NK-92 (cell line): ENCODE measurements around the gene PPP4R2.
"Not testable (repeated sequence)": the region's sequence is repeated elsewhere in the genome, so short reads cannot be mapped to it uniquely, and the experiment has no call there.

ENCODE experiments used
- DNase-seq: peaks from one replicate; lab custom pipeline; 2025; ENCODE audit not compliant: unreplicated experiment; lab: John Stamatoyannopoulos, UW

Gene PPP4R2

GRCh38 chr3:72976281-72976741, 20.3 kb upstream of the PPP4R2 start:
- DNase-seq: no peak

DNA sequence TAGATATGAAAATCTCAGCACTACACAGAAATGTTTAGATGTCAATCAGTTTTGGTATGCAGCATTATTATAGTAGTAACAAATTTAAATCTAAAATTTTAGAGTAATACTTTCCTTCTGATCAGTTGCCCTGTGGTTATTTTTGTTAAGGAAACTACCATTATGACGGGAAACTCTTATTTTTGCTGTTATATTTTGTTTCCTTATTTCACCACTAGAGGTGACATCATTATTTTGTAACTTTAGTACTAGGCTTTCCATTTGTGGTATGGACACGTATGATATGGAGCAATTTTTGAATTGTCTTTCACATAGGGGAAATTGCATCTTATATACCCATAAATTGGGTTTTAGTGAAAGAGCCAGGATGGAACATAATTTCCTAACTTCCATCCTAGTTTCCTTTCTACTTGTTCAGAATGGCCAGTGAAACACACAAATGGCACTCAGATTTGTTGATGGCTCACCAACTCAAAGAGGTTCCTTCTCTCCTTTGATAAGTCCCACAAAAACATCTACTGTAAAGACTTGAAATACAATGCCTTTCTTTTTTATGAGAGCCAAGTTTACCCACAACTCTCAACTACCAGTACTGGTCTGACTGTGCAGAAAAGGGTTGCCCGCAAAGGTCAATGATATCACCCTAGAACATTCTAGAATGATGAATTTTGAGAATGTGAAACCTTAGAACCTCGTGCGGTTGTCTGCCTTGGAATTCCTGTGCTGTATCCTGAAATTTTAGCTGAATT, 19.4 kb upstream of the PPP4R2 start:
- DNase-seq: no peak

DNA sequence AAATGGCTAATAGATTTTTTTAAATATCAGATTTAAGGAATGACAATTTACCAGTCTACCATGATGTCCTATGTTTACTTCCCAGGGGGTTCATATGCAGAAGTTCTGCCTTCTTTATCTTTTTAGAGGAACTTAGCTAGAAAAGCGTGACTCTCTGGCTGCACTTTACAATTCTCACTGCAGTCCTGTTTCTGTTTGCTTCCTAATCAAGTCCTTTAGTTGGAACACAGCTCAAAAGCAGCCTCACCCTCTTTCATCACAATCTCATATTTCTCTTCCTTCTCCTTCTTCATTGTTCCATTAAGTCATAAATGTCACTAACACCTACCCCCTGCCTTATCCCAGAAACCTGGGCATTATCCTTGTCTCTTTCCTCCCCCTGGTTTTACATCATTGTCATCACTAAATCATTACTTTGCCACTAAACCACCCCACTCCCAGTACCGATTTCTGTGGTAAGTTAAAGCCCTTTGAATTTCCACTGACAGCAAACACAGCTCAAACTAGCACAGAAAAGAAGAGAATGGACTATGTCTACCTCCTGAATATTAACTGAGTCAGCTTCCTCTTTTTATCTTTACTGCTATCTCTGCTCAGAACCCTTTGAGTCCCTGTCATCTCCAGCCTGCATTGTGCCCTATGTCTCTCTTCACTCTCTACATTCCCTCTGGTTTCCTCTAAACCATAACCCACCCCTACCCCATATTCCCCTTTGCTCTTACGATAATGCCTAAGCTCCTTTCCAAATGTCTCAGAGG, 13.8 kb upstream of the PPP4R2 start:
- no peak for DNase-seq

GRCh38 chr3:72985576-72985975, 11.0 kb upstream of the PPP4R2 start:
- no peak for DNase-seq

DNA sequence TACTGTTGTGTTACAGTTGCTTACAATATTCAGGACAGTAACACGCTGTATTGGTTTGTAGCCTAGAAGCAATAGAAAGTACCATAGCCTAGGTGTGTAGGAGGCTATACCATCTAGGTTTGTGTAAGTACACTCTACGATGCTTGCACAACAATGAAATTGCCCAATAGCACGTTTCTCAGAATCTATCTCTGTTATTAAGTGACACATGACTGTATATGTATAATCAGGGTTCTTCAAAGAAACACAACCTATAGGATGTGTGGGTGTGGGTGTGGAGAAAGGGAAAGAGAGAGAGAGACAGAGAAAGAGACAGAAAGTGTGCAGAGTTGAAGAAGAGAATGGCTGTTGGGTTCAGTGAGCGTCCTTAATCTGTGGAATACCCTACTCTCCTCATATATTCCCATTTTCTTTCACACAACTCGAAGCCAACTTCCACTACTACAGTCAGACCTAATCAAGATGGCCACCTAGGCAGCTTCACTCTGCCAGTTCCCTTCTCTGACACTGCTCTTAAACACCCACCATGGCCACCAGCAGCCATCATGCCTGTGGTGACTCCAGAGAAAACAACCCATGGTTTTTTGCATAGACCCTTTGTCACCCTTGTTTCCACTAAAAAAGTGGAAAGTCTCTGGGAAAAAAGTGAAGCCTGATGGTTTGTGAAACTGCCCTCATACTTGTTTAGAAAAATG, 5.8 kb upstream of the PPP4R2 start:
- no peak for DNase-seq

GRCh38 chr3:72991522-72991921, 5.1 kb upstream of the PPP4R2 start:
- DNase-seq: no peak

DNA sequence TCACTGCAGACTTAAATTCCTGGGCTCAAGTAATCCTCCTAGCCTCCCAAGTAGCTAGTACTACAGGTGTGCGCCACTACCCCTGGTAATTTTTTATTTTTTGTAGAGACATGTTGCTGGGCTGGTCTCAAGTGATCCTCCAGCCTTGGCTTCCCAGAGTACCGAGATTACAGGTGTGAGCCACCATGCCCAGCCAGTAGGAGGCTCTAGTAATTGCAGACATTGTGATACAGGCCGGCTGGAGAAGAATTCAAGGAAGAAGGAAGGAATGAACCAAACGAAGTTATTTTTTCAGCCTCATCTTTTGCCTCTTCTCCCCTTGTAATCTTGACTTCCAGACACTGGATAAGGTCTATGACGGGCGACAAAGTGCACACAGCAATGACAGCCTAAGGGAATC, 3.2 kb upstream of the PPP4R2 start:
- no peak for DNase-seq

GRCh38 chr3:72995337-72995736, 1.3 kb upstream of the PPP4R2 start:
- no peak for DNase-seq

DNA sequence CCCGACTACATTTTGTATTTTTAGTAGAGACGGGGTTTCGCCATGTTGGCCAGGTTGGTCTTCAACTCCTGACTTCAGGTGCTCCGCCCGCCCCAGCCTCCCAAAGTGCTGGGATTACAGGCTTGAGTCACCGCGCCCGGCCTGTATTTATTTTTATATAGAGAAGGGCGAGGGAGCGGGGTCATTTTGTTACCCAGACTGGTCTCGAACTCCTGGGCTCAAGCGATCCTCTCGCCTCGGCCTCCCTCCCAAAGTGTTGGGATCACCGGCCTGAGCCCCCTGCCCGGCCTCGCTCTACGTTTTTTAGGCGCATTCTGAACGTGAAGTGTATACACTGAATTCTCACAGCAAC, 514 bp upstream of the PPP4R2 start:
- no peak for DNase-seq

GRCh38 chr3:72997421-72997961, 880 bp downstream of the PPP4R2 start:
- DNase-seq: no peak

DNA sequence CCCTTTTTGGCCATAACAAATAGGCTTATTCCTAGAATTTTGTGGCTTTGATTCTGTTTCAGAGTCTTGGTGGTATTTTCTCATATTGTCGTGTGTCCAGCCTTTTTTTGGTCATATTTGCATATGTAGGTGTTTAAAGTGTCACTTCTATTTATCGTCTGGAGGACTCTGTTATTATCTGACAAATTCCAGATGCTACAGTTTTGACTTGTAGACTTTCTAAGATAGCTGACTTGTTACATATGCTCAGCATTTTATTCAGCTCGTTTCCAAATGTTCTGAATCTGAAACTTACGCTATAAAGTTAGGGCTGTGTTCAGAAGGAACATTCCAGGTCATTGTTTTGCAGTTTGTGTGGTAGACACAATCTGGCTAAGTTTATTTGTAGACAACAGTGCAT, 1.9 kb downstream of the PPP4R2 start:
- DNase-seq: no peak

GRCh38 chr3:72999951-73000350, 3.3 kb downstream of the PPP4R2 start:
- DNase-seq: no peak

DNA sequence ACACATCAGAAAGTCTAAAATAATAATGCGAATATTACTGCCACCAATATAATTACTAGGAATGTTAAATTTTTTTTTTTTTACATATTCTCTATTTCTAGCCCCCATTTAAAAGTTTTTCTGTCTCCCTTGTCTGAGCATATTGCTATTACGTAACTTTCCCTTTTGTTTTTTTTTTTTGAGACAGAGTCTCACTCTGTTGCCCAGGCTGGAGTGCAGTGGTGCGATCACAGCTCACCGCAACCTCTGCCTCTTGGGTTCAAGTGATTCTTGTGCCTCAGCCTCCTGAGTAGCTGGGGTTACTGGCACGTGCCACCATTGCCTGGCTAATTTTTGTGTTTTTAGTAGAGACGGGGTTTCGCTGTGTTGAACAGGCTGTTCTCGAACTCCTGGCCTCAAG, 6.4 kb downstream of the PPP4R2 start:
- not testable (repeated sequence) for DNase-seq

- no peak for DNase-seq
Observed at GRCh38 chr3:73004316-73004715, 7.7 kb downstream of the PPP4R2 start.

DNA sequence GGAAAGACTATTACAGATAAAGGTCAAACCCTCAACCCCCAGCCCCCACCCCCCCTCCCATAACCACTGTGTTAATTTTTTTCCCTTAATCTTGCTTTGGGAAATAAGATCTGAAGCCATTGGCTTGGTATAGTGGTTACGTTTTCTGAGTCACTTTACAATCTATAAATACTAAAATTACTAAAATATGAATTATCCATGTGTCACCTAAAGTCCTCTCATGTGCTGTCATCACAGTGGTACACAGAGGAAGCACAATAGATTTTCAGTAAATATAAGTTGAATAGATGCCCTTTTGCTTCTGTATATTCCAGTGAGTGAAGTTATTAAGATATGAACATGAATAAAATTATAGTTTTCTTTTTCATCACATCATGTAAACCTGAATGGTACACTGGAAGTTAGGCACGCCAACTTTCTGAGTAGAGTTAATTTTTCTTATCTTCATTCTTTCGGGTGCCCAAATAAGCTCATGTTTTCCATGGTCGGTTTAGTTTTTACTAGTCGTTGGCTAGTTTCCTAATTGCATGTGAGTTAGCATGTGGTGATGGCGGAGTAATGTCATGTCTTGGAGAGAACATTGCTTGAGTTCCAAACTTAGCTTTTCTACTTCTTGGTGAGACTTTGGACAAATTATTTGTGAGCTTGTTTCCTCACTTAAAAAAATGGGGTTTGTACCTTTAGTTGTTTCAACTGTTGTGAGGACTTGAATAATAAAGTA, 11.5 kb downstream of the PPP4R2 start:
- no peak for DNase-seq

GRCh38 chr3:73009008-73009407, 12.4 kb downstream of the PPP4R2 start:
- no peak for DNase-seq

DNA sequence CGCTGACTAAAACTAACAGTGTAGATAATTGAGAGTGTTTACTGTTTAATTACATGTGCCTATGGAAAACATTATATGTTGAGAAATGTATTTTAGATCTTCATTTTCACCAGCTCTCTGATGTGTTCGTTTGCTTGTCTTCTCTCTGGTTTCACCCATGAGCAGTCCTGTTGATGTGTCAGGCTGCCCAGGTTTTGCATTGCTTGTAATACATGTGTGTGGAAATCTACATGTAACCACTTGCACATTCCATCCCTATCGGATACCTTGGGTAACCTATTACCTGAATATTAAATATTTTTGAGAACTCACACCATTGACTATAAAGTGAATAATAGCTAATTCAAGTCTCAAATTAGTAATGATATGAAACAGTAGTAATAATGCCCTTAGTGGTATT, 13.1 kb downstream of the PPP4R2 start:
- no peak for DNase-seq

DNA sequence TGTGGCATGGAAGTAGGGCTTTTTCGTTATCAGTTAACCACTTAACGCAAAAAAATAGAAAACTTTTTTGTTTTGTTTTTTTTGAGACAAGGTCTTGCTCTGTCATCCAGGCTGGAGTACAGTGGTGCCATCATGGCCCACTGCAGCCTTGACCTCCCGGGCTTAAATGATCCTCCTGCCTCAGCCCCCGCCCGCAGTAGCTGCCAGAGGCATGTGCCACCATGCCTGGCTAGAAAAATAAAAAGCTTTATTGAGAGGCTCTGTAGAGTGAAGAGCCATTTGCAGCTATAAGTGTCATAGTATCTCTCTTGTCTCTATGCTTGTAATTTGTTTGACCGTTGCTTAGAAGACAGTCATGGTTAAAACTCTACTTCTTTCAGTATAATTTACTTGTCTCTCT, 13.5 kb downstream of the PPP4R2 start:
- no peak for DNase-seq

GRCh38 chr3:73018298-73018697, 21.7 kb downstream of the PPP4R2 start:
- DNase-seq: no peak

DNA sequence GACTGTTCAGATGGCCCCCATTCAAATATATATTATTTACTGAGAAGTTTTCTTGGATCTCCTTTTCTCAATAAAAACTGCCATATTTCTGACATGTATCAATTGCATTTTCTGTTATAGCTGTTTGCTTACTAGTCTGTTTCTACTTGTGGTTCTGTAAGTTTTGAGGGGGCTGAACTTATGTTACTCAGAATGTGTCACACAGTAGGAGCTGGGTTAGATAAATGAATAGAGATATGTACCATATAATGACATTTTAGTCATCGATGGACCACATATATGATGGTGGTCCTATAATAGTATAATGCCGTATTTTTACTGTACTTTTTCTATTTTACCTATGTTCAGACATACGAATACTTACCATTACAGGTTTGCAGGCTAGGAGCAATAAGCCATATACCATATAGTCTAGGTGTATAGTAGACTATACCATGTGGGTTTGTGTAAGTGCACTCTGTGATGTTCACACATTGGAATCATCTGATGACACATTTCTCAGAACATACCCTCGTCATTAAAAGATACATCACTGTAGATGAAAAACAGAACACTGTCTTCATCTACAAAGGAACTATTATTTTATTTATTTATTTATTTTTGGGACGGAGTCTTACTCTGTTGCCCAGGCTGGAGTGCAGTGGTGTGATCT, 22.3 kb downstream of the PPP4R2 start:
- DNase-seq: no peak
